G401.6 (cell line): ENCODE data around the gene TXNRD3.

Experiments used
- FAIRE-seq: peaks from 2 replicates; lab custom pipeline; 2012; peaks lifted over from hg19 to GRCh38; lab: Jason Lieb, UNC

Gene TXNRD3

GRCh38 chr3:126582311-126582710 lies 72.6 kb downstream of the TXNRD3 start:
- FAIRE-seq = no peak

DNA sequence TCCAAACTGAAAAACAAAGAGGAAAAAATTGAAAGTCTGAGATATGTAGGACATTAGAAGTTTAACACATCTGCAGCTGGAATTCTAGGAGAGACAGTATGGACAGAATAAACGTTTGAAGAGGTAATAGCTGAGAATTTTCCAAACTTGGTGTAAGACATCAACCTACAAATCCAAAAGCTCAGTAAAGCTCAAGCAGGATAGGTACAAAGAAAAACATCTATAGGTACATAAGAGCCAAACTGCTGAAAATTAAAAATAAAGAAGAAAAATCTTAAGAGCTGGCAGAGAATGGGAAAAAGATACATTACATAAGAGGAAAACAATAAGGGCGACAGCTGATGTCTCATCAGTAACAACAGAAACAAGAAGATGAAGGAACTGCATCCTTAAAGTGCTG lies 73.4 kb downstream of the TXNRD3 start:
- FAIRE-seq = no peak

DNA sequence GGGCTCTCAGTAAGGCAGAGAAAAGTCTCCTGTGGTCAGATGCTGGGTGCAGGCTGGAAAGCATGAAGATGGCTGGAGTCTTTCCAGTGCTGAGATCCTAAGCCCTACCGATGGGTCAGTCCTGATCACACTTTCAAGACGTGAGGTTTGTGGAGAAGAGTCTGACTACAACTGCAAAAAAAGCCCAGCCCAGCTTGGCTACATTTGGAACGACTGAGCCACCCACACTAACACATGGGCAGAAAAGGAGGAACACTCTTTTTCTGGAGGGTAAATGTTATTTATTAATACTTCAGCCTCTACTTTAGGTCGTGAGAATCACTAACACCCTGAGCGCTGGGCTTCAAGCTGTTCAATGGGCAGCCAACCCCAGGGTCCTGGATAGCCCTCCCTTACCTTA lies 74.2 kb downstream of the TXNRD3 start:
- FAIRE-seq = no peak

DNA sequence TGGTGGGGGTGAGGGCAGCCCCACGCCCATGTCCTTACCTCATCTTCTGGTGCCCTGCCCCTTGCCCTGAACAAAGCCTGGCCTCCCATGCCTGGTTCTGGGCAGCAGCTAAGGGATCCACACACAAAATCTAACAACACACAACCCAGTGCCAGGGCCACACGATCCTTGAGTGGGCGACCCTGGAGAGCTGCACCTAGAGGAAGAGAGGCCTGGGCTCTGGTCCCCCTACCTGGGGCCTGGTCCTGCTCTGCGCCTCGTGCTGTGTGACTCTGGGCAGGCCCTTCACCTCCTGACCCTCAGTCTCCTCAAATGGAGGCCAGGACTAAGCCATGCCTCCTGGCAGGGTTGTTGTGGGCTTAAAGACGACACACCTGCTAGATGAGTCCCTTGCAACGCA lies 76.2 kb downstream of the TXNRD3 start:
- no peak for FAIRE-seq

GRCh38 chr3:126577261-126577660 lies 77.7 kb downstream of the TXNRD3 start:
- no peak for FAIRE-seq

DNA sequence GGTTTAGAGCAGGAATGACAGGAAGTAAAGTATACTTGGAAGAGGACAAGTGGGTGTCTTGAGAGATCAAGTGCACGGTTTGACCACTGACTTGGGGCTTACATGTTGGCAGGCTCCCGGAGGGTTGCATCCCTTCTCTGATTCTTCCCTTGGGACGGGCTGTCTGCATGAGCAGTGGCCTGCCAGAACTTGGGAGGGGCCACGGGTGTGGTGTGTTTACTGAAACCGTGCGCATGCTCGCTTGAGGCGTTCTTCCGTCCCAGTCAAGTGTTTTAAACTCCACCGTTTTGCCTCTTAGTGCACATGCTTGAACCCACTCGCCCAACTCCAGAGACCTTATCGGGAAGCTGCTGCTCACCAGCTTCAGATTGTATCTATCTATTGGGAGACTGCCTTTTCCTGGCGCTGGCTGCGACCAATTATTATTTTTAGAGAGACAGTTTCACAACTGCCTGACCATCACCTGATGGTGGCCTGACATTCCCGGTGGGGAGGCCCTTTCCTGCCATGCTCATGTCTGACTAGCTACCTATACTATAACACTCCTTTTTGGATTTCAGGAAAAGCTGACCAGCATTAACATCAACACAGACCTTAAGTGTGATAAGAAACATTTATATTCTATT lies 81.3 kb downstream of the TXNRD3 start:
- no peak for FAIRE-seq

GRCh38 chr3:126571078-126571477 lies 83.8 kb downstream of the TXNRD3 start:
- FAIRE-seq = no peak

GRCh38 chr3:126570103-126570541 lies 84.8 kb downstream of the TXNRD3 start:
- no peak for FAIRE-seq

DNA sequence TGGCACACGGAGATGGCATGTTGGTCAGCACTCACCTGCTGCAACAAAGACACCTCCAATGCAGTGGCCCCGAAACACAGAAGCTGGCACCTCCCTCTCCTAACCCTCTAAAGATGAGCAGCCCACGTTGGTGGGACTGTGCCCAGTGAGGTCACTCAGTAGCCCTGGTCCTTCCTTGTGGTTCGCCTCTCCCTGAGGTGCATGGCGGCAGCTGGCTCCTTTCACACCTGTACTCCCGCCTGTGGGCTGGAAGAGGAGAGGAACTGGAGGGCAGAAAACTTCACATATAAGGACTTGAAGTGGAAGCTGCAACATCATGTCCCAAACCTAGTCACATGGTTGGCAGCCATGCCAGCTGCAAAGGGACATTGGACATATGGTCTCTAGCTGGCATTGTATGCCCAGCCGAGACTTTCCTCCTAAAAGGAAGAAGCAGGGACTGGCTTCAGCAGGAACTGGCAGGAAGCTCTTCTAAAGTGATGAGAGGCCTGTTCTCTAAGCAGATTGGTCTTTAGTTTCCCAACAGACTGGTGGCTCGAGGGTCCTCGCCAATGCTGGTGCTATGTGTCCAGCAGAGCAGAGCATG lies 85.4 kb downstream of the TXNRD3 start:
- no peak for FAIRE-seq

DNA sequence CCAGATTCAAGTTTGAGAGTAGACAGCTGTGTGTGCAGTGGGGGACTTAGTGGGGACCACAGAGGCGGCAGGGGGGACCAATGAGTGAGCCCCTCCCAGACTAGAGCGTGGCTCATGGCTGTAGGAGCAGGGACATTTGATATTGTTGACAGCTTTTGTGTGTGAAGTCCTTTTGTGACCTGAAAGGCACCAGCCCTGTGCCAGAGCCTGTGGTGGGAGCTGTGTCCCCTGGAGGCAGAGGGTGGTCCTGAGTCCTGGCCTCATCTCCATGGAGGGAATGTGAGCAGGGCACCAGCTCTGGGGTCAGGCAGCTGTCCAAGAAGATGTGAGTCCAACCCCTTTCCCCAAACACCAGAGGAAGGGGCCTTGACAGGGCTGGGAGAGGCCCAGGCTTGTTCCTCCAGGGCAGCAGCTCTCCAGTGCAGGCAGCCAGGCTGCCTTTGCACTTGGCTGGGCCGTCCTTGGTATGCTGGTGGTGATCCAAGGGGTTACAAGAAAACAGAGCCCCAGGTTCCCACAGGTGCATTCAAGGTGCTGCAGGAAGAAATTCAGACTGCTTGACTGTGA lies 86.1 kb downstream of the TXNRD3 start:
- no peak for FAIRE-seq

- no peak for FAIRE-seq
Measured at GRCh38 chr3:126567696-126568438, 87.1 kb downstream of the TXNRD3 start.

DNA sequence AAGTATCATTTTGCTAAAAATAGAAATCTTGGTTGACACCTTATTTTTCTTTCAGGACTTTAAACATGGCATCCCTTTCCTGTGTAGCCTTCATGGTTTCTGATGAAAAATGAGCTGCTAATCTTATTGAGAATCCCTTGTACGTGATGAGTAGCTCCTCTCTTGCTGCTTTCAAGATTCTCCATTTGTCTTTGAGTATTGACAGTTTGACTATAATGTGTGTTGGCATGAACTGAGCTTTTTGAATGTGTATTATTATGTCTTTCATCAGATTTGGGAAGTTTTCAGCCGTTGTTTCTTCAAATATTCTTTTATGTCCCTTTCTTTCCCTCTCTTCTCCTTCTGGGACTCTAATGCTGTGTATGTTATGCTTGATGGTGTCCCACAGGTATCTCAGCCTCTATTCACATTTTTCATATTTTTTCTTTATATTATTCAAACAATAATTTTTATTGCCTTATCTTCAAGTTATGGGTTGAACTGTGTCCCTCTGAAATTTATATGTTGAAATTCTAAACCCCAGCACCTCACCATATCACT lies 92.1 kb downstream of the TXNRD3 start:
- no peak for FAIRE-seq

DNA sequence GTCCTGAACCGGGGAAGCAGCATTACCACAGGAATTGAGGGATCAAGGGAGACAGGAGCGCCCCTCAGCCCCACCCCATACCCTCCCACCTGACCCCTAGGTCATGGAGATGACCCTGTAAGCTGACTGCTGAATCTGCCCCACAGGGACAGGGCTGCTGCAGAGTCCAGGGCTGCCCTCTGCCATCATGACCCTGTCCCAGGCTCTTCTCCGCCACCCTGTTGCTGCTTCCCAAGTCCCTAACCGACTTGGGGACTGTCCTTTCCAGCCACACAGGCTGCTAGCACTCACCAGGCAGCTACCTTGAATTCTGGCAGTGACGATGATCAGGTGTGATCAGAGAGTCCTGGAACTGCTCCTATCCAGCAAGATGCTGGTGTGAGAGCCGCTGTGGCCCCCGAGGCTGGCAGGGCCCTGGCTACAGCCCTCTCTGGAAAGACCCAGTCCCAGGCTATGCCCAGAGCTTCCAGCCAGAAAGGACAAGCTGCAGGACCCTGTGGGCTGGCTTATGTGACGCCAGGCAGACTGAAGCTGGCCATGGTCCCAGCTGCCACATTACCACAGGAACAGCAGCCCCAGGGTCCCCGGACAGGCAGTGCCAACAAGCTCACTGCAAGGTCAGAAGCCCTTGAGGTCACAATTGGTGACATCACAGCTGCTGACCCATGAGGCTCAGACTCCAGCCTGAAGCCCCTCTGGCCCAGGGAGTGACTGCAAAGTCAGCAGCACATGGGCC lies 96.4 kb downstream of the TXNRD3 start, which contains the start of gene C3orf22:
C3orf22 (minus strand) TSS at position 597 of the 736 bp plus-strand sequence. CDS start 5,542 bp downstream, outside the sequence.
- no peak for FAIRE-seq

DNA sequence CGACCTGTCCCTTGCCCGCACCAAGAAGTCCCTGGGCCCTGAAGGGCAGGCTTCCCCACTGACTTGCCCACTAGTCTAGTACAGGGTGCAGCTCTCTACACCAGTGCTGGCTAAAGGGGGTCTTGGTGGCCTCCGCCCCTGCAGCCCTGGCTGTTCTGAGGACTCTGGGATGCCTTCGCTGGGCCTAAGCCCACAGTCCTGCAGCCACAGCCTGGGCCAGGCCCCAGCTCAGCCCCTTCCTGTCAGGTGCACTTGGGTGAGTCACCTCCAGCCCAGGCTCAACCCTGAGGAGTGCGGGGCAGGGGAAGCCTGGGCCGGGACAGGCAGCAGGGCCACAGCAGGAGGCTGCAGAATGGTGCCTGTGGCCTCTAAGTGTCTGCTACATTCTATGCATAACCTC lies 97.2 kb downstream of the TXNRD3 start:
- FAIRE-seq = no peak

- no peak for FAIRE-seq
Measured at GRCh38 chr3:126557415-126557745, 97.5 kb downstream of the TXNRD3 start.
